ENCODE results near the gene AKNA.

DNA sequence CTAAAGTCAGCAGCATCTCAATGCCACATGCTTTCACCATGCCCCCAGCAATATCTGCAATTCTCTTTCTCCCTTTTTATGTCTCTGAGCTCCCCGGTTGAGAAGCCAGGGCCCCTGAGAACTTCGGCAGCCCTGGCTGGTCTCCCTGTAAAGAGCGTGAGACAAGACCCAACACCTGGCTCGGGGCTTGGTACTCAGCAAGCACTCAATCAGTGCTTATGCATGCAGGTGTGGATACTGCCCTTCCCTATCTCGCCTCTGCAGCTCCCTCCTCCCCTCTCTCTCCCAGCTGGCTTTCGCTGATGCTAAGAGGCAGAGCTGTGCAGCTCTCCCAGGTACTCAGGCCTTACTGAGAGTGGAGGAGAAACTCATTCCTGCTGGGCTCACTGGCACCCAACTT is 41.7 kb upstream of the AKNA start:
- no peak for TF ChIP-seq BHLHE40 (IDR thresholded peaks at IDR 0.05; ENCODE audit: low read depth, low read length)
- TF ChIP-seq RAD21 (conservative IDR thresholded peaks at IDR 0.05 in 1 of 2, IDR thresholded peaks at IDR 0.05 in 1 of 2), result no peak
- TF ChIP-seq, protein P1, sequence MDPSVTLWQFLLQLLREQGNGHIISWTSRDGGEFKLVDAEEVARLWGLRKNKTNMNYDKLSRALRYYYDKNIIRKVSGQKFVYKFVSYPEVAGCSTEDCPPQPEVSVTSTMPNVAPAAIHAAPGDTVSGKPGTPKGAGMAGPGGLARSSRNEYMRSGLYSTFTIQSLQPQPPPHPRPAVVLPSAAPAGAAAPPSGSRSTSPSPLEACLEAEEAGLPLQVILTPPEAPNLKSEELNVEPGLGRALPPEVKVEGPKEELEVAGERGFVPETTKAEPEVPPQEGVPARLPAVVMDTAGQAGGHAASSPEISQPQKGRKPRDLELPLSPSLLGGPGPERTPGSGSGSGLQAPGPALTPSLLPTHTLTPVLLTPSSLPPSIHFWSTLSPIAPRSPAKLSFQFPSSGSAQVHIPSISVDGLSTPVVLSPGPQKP (IDR thresholded peaks at IDR 0.05; ENCODE audit: low read depth, low read length), result no peak
- TF ChIP-seq, protein P2, sequence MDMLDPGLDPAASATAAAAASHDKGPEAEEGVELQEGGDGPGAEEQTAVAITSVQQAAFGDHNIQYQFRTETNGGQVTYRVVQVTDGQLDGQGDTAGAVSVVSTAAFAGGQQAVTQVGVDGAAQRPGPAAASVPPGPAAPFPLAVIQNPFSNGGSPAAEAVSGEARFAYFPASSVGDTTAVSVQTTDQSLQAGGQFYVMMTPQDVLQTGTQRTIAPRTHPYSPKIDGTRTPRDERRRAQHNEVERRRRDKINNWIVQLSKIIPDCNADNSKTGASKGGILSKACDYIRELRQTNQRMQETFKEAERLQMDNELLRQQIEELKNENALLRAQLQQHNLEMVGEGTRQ (IDR thresholded peaks at IDR 0.05), result no peak
- TF ChIP-seq, protein P3, sequence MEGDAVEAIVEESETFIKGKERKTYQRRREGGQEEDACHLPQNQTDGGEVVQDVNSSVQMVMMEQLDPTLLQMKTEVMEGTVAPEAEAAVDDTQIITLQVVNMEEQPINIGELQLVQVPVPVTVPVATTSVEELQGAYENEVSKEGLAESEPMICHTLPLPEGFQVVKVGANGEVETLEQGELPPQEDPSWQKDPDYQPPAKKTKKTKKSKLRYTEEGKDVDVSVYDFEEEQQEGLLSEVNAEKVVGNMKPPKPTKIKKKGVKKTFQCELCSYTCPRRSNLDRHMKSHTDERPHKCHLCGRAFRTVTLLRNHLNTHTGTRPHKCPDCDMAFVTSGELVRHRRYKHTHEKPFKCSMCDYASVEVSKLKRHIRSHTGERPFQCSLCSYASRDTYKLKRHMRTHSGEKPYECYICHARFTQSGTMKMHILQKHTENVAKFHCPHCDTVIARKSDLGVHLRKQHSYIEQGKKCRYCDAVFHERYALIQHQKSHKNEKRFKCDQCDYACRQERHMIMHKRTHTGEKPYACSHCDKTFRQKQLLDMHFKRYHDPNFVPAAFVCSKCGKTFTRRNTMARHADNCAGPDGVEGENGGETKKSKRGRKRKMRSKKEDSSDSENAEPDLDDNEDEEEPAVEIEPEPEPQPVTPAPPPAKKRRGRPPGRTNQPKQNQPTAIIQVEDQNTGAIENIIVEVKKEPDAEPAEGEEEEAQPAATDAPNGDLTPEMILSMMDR (IDR thresholded peaks at IDR 0.05), result no peak
- TF ChIP-seq, protein P4, sequence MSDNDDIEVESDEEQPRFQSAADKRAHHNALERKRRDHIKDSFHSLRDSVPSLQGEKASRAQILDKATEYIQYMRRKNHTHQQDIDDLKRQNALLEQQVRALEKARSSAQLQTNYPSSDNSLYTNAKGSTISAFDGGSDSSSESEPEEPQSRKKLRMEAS (IDR thresholded peaks at IDR 0.05), result no peak
- no peak for TF ChIP-seq FOSL2 (IDR thresholded peaks at IDR 0.05)
- TF ChIP-seq FOSL2 (CRISPR knock-in tag; IDR thresholded peaks at IDR 0.05), result no peak
- TF ChIP-seq CHD2 (IDR thresholded peaks at IDR 0.05; ENCODE audit: low read length, partially characterized antibody), result no peak
